GM12865 (cell line): ENCODE data around the gene MINDY3.

Source experiments
- DNase-seq: peaks from one replicate; pipeline ENCODE4 v3.0.0; 2010; ENCODE audit warnings: low read depth
- H3K4me3 ChIP-seq: 2 replicates; pipeline ENCODE4 v1.5.1; 2011; ENCODE audit warnings: mild to moderate bottlenecking, low read depth, low read length, control low read depth
- CTCF ChIP-seq: IDR thresholded peaks from 2 replicates; pipeline ENCODE4 v1.5.1; 2011; ENCODE audit warnings: low read length, control low read depth, low read depth, inconsistent platforms; ENCODE audit not compliant: insufficient read depth; ENCODE audit errors: missing control alignments

MINDY3 gene

GRCh38 chr10:15739254-15739970 is 120.9 kb downstream of the MINDY3 start:
- no peak for DNase-seq
- H3K4me3 ChIP-seq, result no peak overlapping the region
- no peak for TF ChIP-seq CTCF

GRCh38 chr10:15738270-15738925 is 121.9 kb downstream of the MINDY3 start:
- no peak for TF ChIP-seq CTCF
- no peak overlapping the region for H3K4me3 ChIP-seq
- no peak for DNase-seq

GRCh38 chr10:15737656-15738055 is 122.7 kb downstream of the MINDY3 start:
- TF ChIP-seq CTCF, result no peak
- no peak for DNase-seq
- no peak overlapping the region for H3K4me3 ChIP-seq

DNA sequence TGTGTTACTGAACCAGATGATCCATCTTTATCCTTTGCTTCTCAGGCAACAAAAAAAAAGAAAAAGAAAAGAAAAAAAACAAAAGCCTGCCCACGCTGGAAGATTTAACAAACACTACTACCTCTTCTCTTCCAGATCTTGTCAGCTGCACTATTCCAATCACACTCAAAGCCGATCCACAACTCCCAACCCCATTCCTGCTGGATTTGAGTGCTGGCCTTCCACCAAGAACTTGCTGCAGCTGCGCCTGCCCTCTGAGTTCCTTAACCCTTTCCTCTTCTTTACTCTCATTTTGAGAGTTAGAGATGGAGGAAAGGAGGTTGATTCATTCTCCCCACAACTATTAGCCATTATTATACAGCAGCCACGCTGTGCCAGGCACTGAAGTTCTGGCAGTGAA is 124.5 kb downstream of the MINDY3 start:
- no peak for TF ChIP-seq CTCF
- H3K4me3 ChIP-seq, result no peak overlapping the region
- DNase-seq, result no peak

DNA sequence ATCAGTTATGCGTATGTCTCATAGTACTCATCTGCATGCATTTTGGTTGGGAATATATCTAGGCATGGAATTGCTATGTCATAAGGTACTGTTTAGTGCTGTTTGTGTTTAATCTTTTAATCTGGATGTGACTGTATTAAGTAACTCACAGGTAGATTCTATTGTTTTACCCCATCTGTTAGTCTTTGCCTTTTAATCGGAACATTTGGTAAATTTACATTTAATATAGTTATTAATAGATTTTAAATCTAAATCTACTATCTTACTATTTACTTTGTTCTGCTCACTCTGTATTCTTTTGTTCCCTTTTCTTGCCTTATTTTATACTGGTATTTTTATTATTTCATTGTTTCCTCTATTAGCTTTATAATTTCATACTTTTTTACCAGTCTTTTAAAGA is 130.0 kb downstream of the MINDY3 start:
- no peak for DNase-seq
- H3K4me3 ChIP-seq, result no peak overlapping the region
- TF ChIP-seq CTCF, result no peak

DNA sequence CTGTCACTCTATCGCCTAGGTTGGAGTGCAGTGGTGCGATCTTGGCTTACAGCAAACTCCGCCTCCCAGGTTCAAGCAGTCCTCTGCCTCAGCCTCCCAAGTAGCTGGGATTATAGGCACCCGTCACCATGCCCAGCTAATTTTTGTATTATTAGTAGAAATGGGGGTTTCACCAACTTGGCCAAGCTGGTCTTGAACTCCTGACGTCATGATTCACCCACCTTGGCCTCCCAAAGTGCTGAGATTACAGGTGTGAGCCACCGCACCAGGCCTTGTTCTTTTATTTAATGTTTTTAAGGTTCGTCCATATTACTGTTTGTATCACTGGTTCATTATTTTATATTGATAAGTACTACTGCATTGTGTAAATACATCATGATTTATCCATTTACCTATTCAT is 130.4 kb downstream of the MINDY3 start:
- no peak for DNase-seq
- H3K4me3 ChIP-seq, result no peak overlapping the region
- TF ChIP-seq CTCF, result no peak
